NCI-H2196 treated with DMSO at 0.1 percent for 48 hours (cell line): ENCODE measurements around the gene SLC6A17.

Experiments
- DNase-seq: peaks from one replicate; lab custom pipeline; 2025; ENCODE audit not compliant: unreplicated experiment; lab: John Stamatoyannopoulos, UW

The SLC6A17 gene

GRCh38 chr1:110173466-110174105 lies 23.3 kb downstream of the SLC6A17 start:
- DNase-seq = no peak

DNA sequence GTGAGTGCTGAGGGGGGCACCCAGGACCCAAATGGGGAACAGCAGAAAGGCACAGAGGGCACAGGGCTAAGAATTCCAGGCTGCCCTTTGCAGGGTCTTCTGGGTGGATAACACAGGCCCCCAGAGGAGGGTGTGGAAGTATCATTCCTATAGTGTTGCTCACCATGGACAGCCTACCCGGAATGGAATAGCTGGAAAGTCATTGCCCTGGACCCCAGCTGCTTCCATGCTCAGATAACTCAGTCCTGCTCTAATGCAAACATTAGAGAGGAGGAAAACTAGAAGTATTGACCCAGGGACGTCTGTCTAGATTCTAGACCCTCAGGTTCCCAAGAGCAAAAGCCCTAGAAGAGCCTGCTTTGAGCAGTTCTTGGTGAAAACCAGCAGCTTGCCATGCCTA lies 24.7 kb downstream of the SLC6A17 start:
- DNase-seq = no peak

- peak; percentile 39 for DNase-seq
Observed at GRCh38 chr1:110176299-110176956, 26.1 kb downstream of the SLC6A17 start.

GRCh38 chr1:110177775-110178174 lies 27.5 kb downstream of the SLC6A17 start:
- no peak for DNase-seq

DNA sequence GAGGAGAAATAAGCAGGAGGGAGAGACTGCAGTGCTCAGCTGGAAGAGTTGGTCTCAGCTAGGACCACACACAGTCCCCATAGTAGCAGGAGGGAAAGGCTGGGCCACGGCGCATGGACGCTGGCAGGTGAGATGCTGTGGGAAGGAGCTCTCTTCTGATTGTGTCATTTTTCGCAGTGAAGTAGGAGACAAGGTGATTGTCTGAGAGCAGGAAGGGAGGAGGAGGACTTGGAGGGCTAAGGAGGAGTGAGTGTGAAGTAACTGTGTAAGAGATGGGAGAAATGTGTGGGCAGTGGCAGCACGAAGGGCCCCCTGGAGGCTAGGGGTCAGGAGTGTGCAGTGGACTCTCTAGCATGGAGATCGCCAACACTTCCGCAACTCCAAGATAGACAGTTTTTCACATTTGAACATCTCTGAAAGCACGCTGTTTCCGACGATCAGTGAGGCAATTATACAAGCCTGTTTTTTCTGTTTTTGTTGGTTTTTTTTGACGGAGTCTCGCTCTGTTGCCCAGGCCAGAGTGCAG lies 33.4 kb downstream of the SLC6A17 start:
- DNase-seq = no peak

DNA sequence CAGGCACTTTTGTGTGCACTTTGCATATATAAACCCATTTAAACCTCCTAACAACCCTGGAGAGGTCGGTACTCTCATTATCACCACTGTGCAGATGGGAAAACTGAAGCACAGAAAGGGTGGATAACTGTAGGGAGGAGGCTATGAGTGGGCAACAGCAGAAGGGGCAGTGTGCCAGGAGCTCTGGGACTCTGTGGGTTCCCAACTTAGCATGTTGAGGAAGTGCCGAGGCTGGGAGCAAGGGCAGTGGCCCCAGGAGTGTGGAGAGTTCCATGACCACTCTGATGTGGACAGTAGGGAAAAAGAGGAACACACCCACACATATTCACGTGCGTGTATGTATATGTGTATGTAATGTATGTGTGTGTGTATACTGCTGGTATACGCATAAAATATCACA lies 34.2 kb downstream of the SLC6A17 start:
- DNase-seq = no peak

GRCh38 chr1:110185181-110185580 lies 34.9 kb downstream of the SLC6A17 start:
- DNase-seq = peak; percentile 56

DNA sequence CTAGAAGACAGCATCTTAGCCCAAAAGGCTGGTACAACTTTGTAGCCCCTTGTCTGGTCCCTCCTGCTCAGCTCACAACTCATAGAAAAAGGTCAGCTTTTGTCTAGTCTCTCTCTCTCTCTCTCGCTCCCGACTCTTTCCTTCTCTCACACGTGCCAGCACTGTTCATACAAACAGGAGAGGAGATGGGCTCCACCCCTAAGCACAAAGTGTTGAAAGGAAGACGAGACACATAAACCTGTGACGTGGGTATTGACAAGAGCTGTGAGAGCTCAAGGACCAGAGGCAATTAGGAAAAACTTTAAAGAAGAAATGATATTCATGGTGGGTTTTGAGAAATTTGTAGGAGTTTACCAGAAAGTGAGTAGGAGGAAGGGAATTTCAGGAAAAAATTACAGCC lies 36.3 kb downstream of the SLC6A17 start:
- no peak for DNase-seq

GRCh38 chr1:110187139-110187890 lies 37.0 kb downstream of the SLC6A17 start:
- no peak for DNase-seq

GRCh38 chr1:110188035-110188618 lies 37.8 kb downstream of the SLC6A17 start:
- no peak for DNase-seq

GRCh38 chr1:110189181-110189580 lies 38.9 kb downstream of the SLC6A17 start:
- DNase-seq = no peak

- peak; percentile 76 for DNase-seq
Observed at GRCh38 chr1:110190282-110190929, 40.1 kb downstream of the SLC6A17 start.

- no peak for DNase-seq
Observed at GRCh38 chr1:110192541-110192940, 42.2 kb downstream of the SLC6A17 start.

DNA sequence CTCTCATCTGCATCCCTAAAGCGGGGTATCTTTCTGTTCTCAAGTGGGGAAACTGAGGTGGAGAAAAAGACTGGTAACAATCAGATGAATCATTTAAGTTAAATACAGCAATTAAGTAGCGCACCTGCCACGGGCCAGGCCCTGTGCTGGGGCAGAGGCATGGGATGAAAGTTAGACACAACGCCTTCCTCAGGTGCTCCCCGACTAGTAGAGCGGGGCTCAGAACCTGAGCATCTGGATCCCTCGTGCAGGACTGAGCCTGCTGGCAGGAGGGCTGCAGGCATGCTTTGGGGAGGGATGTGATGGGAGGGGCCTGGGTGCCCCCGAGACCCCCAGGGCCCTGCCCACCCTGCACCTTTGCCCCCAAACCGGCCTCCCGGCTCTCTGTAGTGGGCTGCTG lies 44.9 kb downstream of the SLC6A17 start:
- no peak for DNase-seq

DNA sequence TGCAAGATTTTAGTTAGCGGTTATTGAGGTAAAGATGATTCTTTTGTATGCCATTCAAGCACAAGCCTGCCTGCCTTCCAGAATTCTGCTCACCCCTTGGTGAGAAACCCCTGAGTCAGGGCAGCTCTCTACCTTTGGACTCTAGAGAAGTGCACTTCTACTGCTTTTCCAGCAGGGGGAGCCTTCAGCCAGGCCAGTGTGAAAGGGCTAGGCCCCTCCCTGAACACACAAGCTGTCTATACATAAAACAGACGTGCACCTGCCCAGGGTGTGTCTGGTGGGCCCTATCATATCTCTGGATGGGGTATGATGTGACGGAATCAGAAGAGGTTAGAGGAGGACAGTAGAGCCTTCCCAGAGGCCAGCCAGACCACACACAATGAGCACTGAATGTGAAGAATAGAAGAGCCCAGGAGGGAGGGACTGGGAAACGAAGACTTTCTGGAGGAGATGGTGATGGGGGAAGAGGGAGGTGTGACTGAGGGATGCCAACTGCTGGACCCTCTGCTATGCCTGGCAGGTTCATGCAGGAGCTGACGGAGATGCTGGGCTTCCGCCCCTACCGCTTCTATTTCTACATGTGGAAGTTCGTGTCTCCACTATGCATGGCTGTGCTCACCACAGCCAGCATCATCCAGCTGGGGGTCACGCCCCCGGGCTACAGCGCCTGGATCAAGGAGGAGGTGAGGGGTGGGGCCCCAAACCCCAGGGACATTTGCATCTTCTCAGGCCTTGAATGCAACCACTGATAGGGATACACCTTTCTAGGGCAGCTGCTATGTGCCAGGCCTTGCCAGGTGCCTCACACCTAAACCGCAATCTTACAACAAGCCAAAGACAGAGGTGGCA lies 46.8 kb downstream of the SLC6A17 start:
- peak; percentile 82 for DNase-seq

DNA sequence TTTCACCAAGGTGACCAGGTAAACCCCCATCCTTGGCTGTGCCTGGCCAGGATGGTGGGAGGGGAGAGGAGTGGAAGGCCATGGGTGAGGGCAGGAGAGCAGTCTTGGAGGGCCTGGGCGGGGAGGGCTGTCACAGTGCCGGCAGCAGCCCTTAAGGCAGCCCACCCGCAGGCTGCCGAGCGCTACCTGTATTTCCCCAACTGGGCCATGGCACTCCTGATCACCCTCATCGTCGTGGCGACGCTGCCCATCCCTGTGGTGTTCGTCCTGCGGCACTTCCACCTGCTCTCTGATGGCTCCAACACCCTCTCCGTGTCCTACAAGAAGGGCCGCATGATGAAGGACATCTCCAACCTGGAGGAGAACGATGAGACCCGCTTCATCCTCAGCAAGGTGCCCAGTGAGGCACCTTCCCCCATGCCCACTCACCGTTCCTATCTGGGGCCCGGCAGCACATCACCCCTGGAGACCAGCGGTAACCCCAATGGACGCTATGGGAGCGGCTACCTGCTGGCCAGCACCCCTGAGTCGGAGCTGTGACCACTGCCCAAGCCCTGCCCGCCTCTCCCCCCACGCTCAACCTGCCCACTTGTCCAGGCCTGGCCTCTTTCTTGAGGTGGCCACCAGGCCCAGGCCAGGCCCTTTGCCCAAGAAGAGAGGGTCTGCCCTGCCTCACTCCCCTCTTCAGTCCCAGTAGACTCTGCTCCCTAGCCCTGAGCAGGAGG lies 47.8 kb downstream of the SLC6A17 start:
- no peak for DNase-seq

GRCh38 chr1:110198746-110199145 lies 48.5 kb downstream of the SLC6A17 start:
- DNase-seq = no peak

GRCh38 chr1:110200190-110200589 lies 49.9 kb downstream of the SLC6A17 start:
- DNase-seq = no peak

- DNase-seq = no peak
Observed at GRCh38 chr1:110200666-110201065, 50.4 kb downstream of the SLC6A17 start.
